Hematopoietic multipotent progenitor cell treated with erythropoietin and hydrocortisone succinate and interleukin-3 and kit ligand, for 6 days (in vitro differentiated cells): ENCODE data around the gene TMEM53.

ENCODE experiments used
- DNase-seq: peaks from one replicate; pipeline ENCODE4 v3.0.0-alpha.2; 2015

TMEM53 gene

DNA sequence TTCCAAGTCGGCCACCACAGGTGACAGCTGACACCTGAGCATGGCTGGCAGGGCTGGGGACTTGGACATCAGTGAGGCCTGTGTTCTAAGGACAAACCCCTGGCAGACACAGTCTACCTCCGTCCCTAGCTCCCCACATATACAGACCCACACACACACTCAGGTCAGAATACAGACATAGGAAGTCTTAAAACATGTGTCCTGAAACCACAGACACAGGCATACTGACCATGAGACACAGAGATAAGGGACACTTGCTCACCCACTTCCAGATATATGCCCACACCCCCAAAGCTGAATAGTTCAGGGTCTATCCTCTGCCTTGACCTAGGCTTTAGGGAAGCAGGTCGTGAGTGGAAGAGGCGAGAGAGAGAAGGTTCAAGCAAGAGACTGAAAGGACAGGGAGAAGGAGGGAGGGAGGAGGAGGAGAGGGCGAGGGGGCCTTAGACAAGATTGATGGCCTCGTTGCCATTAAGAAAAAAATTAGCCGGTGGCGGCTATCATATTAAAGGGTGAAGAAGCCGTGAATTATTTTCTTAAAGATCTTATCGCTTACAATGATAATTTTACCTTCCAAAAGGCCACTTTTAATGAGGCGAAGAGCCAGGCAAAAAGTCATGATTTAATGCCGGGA lies 49.9 kb downstream of the TMEM53 start:
- DNase-seq = peak; percentile 33

DNA sequence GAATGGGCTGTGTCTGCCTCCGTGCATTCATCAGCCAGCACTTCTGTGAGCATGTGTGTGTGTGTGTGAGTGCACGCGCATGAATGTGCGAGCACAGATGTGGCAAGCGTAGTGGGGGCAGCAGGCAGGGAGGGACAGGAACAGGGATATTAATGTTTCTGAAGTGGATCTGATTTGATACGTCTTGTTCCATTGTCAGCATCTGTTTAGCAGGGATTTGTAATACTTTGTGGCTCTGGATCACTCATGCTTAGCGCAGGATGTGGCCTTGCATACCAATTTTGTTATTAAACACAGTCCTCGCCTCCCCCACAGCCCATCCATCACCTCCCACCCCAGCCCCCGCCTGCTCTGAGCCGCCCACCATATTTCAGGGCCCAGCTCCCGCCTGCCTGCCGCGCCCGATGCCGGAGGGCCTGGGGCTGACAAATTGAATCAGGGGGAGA lies 52.4 kb downstream of the TMEM53 start:
- no peak for DNase-seq

DNA sequence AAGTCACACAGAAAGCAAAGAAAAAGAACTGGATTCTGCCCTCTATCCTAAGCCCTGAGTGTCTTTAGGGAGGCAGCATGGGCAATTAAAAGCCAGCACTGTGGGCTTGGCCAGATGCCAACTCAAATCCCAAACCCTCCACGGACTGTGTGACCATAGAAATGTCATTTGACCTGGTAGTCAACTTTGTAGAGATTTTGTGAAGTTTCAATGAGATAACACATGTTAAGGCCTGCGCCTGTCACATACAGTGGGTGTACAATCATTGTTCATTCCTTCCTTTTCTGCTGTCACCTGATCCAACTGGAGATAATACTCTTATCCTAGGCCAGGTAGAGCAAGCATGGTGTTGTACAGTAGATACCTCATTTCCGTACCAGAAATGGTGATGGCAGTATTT lies 54.2 kb downstream of the TMEM53 start:
- no peak for DNase-seq

DNA sequence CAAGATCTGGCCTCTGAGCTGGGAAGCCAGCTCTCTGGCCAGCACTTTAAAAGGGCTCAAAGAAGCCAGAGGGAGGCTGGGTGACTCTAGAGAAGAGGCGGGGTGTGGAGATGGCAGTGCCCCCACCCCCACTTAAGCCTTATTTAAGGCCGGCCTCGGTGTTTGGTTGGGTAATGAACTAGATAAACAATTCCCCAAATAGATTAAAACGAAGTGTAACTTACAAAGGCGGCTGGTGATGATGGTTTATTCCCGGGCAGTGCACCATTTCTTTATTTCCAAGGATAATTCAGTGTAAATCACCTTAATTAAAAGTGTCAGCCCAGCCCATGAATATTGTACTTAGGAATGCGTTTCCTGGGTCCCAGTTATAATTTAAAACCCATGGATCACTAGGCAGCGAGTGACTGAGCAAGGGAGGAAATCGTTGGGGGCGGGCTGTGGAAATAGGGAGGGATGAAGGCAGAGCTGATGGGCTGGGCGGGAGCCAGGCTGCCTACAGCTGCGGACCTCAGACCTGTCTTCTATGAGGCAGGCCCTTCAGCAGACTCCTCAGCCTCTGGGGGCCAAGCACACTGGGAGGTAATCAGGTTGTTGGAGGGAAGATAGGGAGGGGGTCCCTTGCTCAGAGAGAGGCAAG lies 54.9 kb downstream of the TMEM53 start:
- no peak for DNase-seq

DNA sequence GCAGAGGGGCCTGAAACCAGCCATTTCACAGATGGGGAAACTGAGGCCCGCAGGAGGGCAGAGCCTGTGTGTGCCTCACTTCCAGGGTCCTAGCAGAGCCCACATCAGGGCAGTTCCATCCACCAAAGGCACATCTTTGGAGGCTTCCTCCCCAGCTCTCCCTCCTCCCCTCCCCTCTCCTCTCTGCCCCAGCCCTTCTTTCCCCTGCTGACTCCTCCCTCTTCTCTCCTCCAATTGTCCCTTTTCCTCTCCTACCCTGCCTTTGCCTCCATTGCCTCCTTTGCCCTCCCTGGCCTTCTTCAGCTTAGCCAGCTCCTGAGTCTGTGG lies 56.6 kb downstream of the TMEM53 start:
- DNase-seq = no peak

DNA sequence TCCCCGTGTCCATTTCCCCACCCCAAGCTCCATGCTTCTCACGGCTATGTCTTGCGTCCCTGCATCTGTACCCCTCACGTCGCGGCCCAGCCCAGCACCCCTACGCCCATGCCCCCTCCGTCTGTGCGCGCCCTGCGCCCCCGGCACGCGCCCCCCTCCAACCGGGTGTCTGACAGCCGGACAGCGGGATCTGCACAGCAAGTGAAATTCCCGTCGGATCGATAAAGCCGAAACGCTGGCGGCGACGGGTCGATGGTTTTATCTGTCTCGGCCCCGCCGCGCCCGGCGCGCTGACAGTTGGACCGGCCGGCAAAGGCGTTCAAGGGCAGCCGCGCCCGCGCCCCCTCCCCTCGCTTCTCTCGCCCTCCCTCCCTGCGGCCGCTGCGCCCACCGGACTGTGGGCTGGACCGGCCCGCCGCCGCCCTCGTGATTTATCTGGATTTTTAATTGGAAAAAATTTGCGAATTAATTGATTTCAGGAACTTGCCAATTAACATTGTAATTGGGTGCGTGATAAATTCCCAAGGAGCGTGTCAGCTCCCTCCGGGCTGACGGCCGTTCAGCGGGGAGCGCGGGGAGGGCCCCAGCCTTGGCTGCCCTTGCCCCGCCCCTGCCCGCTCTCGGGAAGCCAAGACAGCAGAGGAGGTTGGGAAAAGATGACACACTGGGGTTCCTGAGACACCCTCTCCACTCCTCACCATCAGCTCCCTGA lies 57.1 kb downstream of the TMEM53 start:
- no peak for DNase-seq

DNA sequence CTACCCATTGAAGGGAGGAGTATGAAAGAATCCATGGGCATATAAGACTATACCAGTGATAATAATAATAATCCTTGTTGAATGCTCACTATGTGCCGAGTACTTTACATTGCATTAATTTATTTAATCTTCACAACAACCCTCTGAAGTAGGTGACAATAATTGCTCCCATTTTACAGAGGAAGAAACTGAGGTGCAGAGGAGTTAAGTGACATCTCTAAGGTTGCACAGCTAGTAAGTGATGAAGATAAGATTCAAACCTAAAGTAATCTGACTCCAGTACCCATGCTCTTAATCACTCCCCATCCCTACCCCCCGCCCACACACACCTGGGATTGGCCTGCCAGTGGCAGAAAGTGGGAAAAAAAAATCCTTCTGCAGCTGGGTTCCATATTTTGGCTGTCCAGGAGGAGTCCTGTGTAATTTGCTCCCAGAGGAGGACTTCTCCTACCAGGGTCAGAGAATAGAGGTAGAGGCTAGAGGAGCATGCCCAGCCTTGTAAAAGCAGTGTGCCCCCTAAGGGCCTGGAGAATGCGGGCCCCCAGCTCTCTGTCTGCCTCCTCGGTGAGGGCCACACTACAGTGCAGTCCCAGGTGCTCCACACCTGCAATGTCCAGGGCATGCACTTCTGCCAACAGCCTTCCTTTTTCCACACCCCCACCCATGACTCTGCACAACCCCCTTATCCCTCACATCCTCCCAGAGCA lies 57.8 kb downstream of the TMEM53 start:
- no peak for DNase-seq

DNA sequence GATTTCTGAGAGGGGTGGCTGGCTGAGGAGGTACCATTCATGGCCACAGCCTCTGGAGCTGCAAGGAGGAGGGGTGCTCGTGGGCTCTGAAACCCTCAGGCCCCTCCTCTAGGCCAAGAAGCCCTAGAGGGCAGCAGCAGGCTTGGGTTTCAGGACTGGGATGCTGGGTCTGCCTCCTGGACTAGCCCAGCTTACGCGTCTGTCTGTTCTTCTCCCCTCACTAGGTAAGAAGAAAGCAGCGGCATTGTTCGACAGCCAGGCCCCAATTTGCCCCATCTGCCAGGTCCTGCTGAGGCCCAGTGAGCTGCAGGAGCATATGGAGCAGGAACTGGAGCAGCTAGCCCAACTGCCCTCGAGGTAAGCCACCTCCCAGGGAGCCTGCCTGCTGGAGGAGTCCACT lies 60.3 kb downstream of the TMEM53 start:
- no peak for DNase-seq

DNA sequence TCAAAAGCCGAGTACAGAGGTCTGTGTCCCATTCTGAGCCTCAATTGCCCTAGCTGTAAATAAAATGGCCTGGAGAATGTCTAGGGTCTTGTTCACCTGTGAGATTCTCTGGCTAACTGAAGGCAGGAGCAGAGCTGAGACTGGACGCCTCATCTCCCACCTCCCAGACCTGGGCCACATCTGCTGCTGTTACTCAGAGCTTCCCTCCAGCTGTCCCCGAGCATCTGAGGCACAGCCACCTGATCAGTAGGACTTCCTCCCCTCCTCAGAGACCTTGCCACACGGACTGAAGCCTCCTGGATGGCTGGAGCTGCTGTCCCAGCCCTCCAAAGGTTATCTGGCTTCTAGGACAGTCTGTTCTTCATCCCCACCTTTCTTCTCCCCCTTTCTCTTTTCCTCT lies 62.4 kb downstream of the TMEM53 start:
- DNase-seq = no peak

DNA sequence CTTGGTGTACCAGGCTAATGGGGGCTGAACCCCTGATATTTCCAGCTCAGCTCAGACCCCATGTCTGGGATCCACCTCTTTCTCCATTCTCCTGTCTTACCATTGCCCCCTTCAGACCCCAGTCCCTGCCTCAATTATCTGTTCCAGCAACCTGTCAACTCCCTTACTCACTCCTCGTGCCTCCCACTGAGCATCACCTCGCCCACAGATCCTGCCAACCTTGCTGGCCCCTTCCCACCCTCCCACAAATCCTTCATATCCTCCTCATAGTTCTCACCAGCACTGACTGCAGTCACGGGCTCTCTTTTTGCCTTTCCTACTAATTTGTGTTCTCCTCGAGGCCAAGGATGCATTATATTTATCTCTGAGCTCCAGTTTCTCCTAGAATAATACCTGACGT lies 62.9 kb downstream of the TMEM53 start:
- DNase-seq = no peak

DNA sequence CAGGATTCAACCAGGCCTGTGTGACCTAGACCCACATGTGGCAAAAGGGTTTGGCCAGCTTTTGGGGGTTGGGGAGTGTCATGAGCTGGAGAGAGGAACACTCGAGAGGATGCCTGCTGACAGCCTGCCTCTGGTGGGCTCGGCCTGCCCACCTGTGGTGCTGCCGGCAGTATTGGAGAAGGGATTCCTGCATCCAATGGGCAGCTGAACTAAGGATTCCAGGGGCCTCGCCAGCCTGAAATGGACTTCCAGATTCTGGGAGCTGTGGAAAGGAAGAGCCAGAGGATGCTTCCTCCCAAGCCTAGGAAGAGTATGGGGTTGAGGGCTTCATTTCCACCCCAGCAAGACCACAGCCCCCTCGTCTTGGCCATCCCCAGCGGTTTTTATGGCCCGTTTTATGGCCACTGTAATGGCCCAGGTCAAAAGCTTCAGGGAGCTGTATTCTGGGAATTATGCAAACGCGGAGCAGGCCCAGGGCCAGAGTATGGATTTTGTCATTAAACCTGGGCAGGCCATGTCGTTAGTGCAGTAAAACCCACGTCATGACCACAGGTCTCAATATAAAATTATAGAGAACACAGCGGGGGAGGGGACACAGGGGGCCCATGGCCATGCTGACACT lies 63.6 kb downstream of the TMEM53 start:
- DNase-seq = no peak

DNA sequence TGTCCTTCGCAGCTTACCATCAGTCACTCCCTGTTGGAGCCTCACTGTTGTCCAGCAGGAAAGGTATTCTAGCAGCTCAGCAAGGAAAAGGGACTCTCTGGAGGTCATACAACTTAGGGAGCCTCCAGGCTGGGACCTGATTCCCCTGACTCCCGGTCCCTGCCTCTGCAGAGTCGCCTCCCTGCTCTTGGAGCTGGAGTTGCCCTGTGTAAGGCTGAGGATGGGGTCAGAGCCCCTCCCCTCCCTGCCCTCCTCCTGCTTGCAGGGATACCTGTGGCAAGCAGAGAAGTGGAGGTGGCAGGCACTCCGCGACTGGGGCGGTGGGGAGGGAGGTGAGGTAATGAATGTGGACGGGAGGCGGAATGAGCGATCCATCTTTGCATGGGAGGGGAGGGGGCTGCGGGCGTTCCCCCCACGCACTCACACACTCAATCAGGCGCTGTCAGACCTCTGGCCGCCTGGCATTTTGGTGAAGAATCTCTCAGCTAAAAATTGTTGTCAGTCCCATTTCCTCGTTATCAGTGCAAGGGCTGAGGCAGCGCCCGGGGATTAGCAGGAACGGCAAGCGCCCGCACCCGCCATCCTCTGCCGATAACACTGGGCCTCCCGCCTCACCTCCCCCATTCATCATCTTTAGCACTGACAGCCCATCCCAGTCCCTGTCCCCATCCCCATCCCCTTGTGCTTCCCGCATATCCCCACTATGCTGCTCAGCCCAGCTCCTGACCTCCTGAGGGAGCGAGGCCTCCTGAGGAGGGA lies 64.3 kb downstream of the TMEM53 start:
- DNase-seq = peak; percentile 60

DNA sequence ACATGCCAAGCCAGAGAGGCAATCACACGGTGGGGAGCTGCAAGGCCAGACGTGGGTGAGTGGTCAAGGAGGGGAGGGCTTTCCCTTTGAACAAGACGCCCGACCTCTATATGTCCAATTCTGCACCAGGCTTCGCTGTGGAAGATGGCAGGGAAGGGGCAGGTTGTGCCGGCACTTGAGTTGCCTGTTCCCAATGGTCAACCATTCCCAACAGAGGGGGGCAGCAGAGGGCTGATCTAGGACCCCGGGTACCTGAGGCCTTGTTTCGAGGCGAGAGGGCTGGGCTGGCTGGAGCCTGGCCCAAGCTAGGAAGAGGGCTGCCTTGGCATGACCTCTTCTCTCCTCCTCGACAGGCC lies 64.9 kb downstream of the TMEM53 start:
- DNase-seq = peak; percentile 78

DNA sequence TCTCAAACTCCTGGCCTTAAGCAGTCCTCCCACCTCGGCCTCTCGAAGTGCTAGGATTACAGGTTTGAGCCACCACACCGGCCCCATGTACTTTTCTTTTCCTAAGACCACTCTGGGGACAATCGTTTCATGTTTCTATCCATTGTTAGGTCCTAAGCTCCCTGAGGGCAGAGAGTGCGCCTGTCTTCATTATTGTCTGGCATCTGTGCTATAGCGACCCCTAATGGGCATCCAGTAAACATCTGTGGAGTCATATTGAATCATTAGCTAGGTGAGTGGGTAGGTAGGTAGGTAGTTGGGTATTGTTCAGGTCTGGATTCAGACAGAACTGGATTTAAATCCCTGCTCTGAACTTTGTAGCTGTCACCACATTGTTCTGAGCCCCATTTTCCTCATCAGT lies 66.1 kb downstream of the TMEM53 start:
- peak; percentile 31 for DNase-seq

DNA sequence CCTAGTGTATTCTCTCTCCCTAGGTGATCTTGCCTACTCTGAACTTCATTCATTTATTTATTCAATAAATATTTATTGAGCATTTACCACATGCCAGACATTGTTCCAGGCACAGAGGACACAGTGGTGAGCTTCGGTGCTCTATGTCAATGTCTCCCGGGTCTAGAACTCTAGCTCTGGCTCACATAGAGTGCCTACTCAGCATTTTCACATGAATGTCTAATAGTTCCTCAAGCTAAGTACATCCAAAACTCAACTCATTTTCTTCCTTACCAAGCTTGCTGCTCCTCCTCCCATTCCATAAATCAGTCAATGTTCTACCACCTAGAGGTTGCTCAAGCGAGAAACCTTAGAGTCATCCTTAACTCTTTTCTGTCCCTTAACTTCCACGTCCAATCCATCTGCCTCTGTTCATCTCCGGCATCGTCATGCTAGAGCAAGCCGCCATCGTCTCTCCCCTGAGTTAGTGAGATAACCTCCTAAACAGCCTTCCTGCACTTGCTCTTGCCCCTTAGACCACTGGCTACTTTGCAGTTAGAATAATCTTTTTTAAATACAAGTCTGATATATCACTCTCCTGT lies 67.5 kb downstream of the TMEM53 start:
- DNase-seq = no peak

DNA sequence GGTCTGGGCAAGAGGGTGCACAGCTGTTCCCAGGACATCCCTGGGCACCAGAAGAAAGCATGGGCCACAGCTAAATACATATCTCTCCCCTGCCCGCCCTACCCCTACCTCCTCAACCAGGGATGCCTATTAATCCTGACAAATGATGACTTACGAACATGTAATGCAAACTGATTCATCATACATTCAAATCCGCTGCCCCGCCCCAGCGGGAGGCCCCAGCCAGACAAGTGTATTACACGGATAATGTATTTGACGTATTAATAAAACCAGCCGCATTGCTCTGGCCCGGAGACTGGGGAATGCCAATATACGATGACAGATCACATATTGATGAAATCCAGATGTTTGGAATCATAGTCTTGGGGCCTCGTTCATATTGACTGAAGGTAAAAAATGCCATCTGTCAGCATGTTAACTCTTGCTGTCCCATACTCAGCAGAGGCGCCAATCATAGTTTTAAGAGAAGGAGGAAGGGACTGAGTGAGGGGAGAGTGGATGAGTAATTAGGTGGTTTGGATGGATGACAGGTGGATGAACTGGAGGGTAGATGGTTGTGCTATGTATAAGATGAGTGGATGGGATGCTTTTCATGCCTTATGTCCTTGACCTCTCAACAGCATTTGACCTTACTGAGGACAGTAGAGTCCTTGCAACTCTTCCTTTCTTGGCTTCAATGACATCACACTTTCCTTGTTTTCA lies 68.2 kb downstream of the TMEM53 start:
- DNase-seq = no peak

DNA sequence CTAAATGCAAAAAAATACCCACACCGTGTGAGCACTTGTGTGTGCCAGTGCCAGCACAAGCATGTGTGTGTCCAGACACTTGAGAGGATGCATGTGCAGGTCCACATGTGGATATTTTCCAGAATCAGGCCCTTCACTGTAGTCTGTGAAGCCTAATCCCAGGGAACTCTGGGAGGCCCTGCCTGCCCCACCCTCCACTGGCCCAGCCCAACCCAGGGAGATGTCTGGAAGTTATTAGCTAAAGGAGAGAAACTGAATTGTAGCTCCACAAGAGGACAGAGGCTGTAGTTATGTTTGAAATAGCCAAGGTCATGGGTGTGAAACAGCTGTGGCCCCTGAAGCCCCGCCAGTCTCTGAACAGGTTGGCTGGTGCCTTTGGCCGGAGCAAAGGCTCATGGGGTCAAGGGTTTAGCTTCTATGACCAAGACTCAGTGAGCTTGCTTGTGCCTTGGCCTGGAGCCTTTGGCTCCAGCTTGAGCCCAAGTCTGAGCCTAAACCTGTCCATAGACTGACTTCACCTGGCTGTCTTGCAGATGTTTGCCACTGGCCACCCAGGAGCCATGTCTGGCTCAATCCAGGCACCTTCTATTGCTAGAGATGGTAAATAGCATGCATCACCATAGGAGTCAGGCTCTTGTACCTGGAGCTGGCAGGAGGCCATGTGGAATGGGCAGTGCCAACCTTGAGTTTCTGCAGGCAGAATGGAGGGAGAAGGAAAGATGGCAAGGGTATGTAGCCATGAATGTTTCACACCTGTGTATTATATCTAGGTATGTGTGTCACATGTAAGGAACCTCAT lies 69.9 kb downstream of the TMEM53 start:
- DNase-seq = no peak

DNA sequence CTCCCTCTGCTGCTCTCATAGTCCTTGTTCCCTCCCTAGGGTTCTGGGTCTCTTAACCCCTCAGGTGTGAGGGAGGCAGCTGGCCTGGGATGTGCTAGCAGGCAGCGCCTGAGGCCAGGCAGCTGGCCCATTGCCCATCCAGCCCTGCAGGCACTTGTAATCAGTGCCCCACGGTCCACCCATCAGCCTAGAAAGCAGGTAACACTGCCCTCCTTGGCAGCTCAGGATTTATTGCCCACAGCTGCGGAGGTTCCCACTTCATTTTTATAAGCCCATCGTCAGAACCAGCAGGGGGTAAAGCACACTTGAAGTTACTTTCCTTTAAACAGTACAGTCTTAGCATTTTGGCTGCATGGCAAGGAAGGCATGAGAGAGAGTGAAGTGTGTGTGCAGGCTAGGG lies 70.6 kb downstream of the TMEM53 start:
- DNase-seq = no peak
